ENCODE results near the gene LTV1. TPM values are rescaled to one million over a fixed set of nuclear protein-coding genes. Genes with fewer than 3 reads are reported as not detected.
"Not testable (repeated sequence)": the region's sequence is repeated elsewhere in the genome, so short reads cannot be mapped to it uniquely, and the experiment has no call there.

Gene LTV1
- total RNA-seq, 2 experiments from 2014 or later: 59.4 to 61.9 TPM

DNA sequence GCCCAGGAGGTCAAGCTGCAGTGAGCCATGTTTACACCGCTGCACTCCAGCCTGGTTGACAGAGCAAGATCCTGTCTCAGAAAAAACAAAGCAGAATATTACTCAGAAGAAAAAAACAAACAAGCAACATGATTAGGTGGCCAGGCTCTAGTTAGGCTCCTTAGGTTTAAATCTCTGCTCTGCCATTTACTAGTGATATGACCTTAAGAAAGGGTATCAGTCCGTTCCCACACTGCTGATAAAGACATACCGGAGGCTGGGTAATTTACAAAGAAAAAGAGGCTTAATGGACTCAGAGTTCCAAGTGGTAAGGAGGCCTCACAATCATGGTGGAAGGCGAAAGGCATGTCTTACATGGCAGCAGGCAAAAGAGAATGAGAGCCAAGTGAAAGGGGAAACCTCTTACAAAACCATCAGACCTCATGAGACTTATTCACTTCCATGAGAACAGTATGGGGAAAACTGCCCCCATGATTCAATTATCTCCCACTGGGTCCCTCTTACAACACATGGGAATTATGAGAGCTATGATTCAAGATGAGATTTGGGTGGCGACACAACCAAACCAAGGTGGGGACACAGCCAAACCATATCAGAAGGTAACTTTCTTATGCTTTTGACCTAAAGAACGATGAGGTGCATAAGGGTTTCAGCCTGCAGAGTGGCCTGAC lies 2.4 kb upstream of the LTV1 start:
- CTCF ChIA-PET: no interaction called here

GRCh38 chr6:143842461-143842901 lies 657 bp upstream of the LTV1 start:
- ChIA-PET CTCF (interaction anchor here (0.7 to 1.4 kb wide), 3 partner anchors 99 to 171 kb away, joined by 3 read pairs; no protein-coding TSS in a partner anchor), POLR2A (interaction anchor here (1.1 to 1.6 kb wide), 2 partner anchors 36 to 304 kb away, joined by 3 to 5 read pairs; no protein-coding TSS in a partner anchor)

More for the DNA sequence above, 2.4 kb upstream of the LTV1 start:
- POLR2A ChIA-PET: no interaction called here

- ChIA-PET CTCF (interaction anchor here (1.0 to 1.3 kb wide), 3 partner anchors 21 to 268 kb away, joined by 3 read pairs; no protein-coding TSS in a partner anchor), POLR2A (interaction anchor here (1.1 to 1.6 kb wide), 2 partner anchors 37 to 305 kb away, joined by 3 to 5 read pairs; no protein-coding TSS in a partner anchor)
Observed at GRCh38 chr6:143843677-143843999, 500 bp downstream of the LTV1 start.

DNA sequence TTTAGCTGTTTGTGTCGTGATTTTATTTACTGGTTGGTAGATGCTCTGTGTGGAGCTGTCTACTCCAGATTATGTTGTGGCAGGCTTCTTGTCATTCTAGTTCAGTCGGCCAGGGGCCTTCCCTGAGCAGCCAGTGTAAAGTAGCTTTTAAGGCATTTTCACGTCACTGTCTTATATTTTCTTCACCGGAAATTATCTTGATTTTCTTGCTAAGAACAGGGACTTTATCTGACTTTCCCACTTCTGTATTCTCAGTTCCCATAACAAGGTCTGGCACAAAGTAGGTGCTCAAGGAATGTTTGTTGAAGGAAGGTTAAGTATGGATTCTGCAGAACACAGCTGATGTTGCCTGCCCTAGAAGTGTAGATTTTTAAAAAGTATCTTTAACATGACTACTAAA lies 868 bp downstream of the LTV1 start:
- ChIA-PET CTCF (interaction anchor here (1.0 to 1.3 kb wide), 2 partner anchors 21 to 268 kb away, joined by 3 read pairs; no protein-coding TSS in a partner anchor), POLR2A (interaction anchor here (0.6 to 1.6 kb wide), 2 partner anchors 37 to 53 kb away, joined by 4 to 5 read pairs; no protein-coding TSS in a partner anchor)

DNA sequence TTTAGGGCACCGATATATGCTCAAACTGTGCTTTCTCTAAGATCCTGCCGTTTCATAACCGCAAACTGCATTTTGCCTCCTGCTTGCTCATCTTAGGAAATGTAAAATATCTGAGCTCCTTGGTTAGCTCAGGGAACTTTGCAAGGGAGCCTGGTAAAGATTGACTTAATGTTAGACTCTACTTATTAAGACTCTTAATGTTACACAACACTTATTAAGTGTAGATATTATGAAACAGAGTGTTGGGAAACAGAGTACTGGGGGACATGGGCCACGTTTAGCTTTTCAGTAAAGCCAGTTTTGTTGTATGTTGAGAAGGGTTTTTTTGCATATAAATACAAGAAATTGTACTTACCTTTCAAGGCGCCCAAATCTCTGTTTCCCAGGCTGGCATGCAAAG lies 1.9 kb downstream of the LTV1 start:
- ChIA-PET CTCF (interaction anchor here (0.5 kb wide), 1 partner anchor 36 kb away, joined by 4 read pairs; no protein-coding TSS in a partner anchor), POLR2A (no interaction called here)

GRCh38 chr6:143851706-143852105 lies 8.6 kb downstream of the LTV1 start:
- POLR2A ChIA-PET: not testable (repeated sequence)

GRCh38 chr6:143855057-143855456 lies 11.9 kb downstream of the LTV1 start:
- POLR2A ChIA-PET, CTCF ChIA-PET: not testable (repeated sequence)

More at GRCh38 chr6:143851706-143852105, 8.6 kb downstream of the LTV1 start:
- CTCF ChIA-PET: not testable (repeated sequence)

DNA sequence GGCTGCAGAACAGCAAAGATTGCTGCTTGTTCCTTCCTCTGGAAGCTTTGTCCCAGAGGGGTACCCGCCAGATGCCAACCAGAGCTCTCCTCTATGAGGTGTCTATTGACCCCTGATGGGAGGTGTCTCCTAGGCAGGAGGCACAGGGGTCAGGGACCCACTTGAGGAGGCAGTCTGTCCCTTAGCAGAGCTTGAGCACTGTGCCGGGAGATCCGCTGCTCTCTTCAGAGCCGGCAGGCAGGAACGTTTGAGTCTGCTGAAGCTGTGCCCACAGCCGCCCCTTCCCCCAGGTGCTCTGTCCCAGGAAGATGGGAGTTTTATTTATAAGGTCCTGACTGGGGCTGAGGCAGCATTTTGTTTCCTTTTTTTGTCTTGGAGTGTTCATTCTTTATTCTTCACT lies 13.6 kb downstream of the LTV1 start:
- CTCF ChIA-PET, POLR2A ChIA-PET: not testable (repeated sequence)

DNA sequence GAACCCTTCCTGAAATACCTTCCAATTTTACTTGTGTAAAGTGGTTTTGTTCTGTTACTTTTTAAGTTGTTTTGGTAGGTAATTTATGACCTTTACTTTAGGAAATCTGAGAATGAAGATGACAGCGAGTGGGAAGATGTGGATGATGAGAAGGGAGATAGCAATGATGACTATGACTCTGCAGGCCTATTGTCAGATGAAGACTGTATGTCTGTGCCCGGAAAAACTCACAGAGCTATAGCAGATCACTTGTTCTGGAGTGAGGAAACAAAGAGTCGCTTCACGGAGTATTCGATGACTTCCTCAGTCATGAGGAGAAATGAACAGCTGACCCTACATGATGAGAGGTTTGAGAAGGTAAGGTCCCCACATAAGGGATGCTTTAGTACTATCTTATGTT lies 14.5 kb downstream of the LTV1 start:
- CTCF ChIA-PET: interaction anchor here (0.6 kb wide), 1 partner anchor 523 kb away, joined by 3 read pairs; no protein-coding TSS in a partner anchor

DNA sequence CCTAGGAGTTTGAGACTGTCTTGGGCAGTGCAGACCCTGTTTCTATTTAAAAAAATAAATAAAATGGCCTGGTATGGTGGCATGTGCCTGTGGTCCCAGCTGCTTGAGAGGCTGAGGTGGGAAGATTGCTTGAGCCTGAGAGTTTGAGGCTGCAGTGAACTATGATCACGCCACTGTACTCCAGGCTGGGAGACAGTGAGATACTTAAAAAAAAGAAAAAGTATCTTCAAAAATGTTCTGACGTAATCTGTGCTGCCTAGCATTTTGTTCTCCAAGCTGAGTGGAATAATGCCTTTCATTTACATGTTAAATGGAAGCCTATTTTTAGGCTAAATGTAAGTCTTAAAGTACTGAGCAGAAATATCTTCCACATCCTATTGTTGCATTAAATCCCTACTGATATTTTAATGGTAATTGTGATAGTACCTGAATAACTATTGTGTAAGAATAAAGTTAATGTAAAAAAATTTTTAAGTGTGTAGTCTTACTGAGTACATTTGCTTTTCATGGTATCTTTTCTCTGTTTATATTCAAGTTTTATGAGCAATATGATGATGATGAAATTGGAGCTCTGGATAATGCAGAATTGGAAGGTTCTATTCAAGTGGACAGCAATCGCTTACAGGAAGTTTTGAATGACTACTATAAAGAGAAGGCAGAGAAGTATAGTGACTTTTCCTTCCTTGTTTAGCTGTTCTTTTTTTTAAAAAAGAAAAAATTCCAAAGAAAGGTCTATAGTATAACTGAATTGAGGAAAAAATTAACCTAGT lies 16.9 kb downstream of the LTV1 start:
- ChIA-PET POLR2A (interaction anchor here (0.7 to 1.2 kb wide), 2 partner anchors 18 to 38 kb away, joined by 4 read pairs; no protein-coding TSS in a partner anchor), CTCF (interaction anchor here (0.6 kb wide), 1 partner anchor 138 kb away, joined by 3 read pairs; no protein-coding TSS in a partner anchor)

More for the DNA sequence above, 14.5 kb downstream of the LTV1 start:
- POLR2A ChIA-PET: no interaction called here

DNA sequence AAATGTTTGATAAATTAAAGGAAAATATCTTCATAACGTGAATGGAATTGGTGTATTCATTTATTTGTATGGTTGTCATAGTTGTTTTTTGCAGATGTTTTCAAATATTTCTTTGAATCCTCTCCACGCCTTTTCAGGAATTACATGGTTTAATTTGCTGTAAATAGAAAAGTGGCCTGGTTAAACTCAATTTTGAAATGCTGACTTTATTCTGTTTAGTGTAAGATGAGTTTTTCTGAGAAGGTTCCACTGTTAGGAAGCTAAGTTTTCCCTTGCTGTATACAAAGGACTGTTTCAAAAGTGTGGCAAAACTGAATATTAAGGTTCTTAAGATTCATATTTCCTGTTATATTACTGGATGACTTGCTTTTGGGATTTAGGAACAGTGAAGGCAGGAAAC lies 20.6 kb downstream of the LTV1 start:
- CTCF ChIA-PET: no interaction called here

GRCh38 chr6:143864234-143864633 lies 21.1 kb downstream of the LTV1 start, which contains the start of gene ZC2HC1B:
Gene ZC2HC1B (plus strand): TSS chr6:143864474. CDS start chr6:143864540, 66 bp downstream.
- CTCF ChIA-PET: no interaction called here
- POLR2A ChIA-PET: no interaction called here

More for the DNA sequence above, 20.6 kb downstream of the LTV1 start:
- POLR2A ChIA-PET: no interaction called here

DNA sequence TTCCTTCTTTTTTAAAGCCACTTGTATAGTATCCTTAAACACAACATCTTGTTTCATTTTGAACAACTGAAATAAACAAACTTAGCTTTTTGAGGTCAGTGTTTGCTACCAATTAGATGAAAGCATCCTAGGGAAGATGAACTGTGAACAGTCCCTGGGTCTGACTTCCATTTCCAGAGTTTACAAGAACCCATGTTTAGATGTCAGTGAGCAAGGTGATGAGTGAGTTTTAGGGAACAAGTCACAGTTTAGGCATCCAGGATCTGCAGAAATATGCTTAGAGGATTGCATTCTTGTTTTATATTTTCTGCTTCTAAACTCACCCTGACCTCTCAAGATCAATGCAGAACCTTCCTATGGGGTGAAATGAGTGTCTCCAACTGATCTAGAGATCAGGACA lies 24.1 kb downstream of the LTV1 start:
- CTCF ChIA-PET: no interaction called here
- POLR2A ChIA-PET: no interaction called here

DNA sequence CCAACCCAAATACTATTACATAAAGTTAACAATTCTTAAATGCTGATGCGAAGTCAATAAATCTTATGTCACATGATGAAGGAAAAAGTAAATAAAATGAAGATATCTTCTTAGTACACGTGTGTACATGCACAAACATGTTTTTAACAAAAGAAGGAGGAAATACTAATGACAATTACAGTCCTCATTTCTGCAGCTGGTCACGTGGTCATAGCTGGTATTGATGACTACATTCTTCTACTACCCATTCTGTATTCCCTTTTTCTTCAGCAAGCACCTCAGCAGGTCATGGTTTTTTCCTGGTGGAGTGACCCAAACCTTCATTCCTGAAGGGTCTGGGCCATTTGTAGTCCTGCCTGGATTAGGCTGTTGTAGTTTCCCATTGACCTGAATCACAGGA lies 25.7 kb downstream of the LTV1 start:
- POLR2A ChIA-PET, CTCF ChIA-PET: not testable (repeated sequence)

DNA sequence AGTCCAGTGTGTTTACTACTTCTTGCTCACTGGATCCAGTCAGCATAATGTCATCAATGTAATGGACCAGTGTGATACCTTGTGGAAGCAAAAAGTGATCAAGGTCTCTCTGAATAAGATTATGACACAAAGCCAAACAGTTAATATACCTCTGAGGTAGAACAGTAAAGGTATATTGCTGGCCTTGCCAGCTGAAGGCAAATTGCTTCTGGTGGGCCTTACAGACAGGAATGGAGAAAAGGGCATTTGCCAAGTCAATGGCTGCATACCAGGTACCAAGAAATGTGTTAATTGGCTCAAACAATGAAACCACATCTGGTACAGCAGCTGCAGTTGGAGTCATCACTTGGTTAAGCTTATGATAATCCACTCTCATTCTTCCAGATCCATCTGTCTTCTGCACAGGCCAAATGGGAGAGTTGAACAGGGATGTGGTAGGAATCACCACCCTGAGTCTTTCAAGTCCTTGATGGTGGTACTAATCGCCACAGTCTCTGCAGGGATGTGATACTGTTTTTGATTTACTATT lies 28.1 kb downstream of the LTV1 start:
- POLR2A ChIA-PET: not testable (repeated sequence)
- CTCF ChIA-PET: interaction anchor here (1.3 kb wide), 1 partner anchor 142 kb away, joined by 3 read pairs; no protein-coding TSS in a partner anchor

- CTCF ChIA-PET: no interaction called here
- POLR2A ChIA-PET: interaction anchor here (0.6 kb wide), 1 partner anchor 223 kb away, joined by 3 read pairs; the partner anchor contains the start of gene SF3B5
Observed at GRCh38 chr6:143872201-143872600, 29.1 kb downstream of the LTV1 start.

GRCh38 chr6:143873600-143873999 lies 30.5 kb downstream of the LTV1 start:
- POLR2A ChIA-PET, CTCF ChIA-PET: not testable (repeated sequence)

DNA sequence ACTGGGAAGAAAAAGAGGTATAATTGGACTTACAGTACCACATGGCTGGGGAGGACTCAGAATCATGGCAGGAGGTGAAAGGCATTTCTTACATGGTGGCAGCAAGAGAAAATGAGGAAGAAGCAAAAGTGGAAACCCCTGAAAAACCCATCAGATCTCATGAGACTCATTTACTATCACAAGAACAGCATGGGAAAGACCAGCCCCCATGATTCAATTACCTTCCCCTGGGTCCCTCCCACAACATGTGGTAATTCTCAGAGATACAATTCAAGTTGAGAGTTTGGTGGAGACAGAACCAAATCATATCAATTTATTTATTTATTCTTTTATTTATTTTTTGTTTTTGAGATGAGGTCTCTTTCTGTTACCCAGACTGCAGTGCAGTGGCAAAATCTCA lies 31.4 kb downstream of the LTV1 start:
- POLR2A ChIA-PET, CTCF ChIA-PET: not testable (repeated sequence)

- ChIA-PET POLR2A (interaction anchor here (0.5 kb wide), 1 partner anchor 17 kb away, joined by 4 read pairs; no protein-coding TSS in a partner anchor), CTCF (no interaction called here)
Observed at GRCh38 chr6:143877584-143878271, 34.6 kb downstream of the LTV1 start.

All from activated CD8-positive, alpha-beta memory T cell treated with anti-CD3 and anti-CD28 coated beads for 36 hours (primary cell).